Astrocyte of the cerebellum (primary cell): ENCODE measurements around the gene UBE2E2.

Source experiments
- DNase-seq: peaks from one replicate; pipeline ENCODE4 v3.0.0-alpha.2; 2011; ENCODE audit warnings: low read depth
- H3K4me3 ChIP-seq: 2 replicates; pipeline ENCODE4 v1.5.1; 2011; ENCODE audit warnings: mild to moderate bottlenecking, low read depth, low read length, moderate library complexity
- CTCF ChIP-seq: IDR thresholded peaks from 2 replicates; pipeline ENCODE4 v1.5.1; 2012; ENCODE audit warnings: low read length, low read depth, moderate library complexity, mild to moderate bottlenecking; ENCODE audit errors: missing control alignments
- in situ Hi-C: cut with HindIII; loops from 2 replicates; pipeline ENCODE4 v1.10.0; 2017; ENCODE audit warnings: low sequenced_read_pairs

Gene UBE2E2

GRCh38 chr3:23262766-23263165 is 59.6 kb downstream of the UBE2E2 start:
- in situ Hi-C loops: no loop called here
- no peak for DNase-seq

DNA sequence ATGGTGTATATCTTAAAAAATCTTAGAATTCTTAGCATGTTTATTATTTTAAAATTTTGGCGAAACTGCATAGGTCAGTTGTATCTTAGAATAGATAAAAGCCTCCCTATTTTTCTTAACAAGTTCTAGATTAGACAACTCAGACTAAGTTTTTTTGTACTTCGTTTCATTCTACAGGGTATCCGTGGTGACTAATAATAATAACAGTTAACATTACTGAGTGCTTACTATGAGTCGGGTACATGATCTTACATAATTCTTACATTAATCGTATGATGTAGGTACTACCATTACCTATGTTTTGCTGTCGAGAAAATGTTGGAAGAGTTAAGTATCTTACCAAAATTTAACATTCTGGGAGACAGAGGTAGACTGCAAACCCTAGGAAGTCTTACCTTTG is 60.7 kb downstream of the UBE2E2 start:
- in situ Hi-C loops: no loop called here
- no peak for DNase-seq
- TF ChIP-seq CTCF: no peak
- H3K4me3 ChIP-seq: no peak overlapping the region

More at GRCh38 chr3:23262766-23263165, 59.6 kb downstream of the UBE2E2 start:
- H3K4me3 ChIP-seq: no peak overlapping the region
- TF ChIP-seq CTCF: no peak

GRCh38 chr3:23264413-23264812 is 61.3 kb downstream of the UBE2E2 start:
- in situ Hi-C loops: no loop called here
- DNase-seq: peak; percentile 47
- no peak for TF ChIP-seq CTCF
- H3K4me3 ChIP-seq: no peak overlapping the region

DNA sequence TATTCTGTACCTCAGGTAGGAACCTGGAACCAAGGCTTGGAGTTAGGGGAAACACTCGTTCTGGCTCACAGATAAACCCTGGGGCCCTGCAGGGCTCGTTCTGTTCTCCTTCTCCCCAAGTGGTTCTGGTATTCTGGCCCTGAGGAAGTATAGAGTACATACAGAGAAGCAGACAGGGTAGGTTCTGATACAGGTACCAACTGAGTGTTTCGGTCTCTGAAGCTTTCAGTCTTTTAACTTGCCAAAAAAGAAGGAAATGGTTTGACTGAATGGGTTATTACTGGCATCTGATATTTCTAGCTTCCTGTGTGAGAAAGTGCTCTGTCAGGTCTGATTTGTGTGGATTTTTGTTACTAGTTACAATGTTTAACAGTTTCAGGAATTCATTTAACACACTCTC is 67.3 kb downstream of the UBE2E2 start:
- in situ Hi-C loops: no loop called here
- TF ChIP-seq CTCF: no peak
- H3K4me3 ChIP-seq: no peak overlapping the region
- DNase-seq: no peak

- DNase-seq: no peak
- in situ Hi-C loops: no loop called here
- TF ChIP-seq CTCF: no peak
- no peak overlapping the region for H3K4me3 ChIP-seq
Observed at GRCh38 chr3:23271876-23272741, 69.0 kb downstream of the UBE2E2 start.

DNA sequence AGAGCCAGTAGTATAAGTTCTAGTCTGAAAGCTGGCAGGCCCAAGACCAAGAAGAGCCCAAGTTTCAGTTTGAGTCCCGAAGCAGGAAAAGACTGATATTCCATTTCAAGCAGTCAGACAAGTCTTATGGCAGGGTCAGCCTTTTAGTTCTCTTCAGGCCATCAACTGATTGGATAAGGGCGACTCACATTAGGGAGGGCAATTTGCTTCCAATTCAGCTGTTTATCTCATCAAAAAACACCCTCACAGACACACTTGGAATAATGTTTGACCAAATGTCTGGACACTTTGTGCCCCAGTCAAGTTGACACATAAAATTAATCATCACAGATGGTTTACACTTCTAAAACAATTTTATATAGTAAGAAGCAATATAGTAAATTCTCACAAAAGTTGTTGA is 69.7 kb downstream of the UBE2E2 start:
- in situ Hi-C loops: no loop called here
- no peak for DNase-seq
- H3K4me3 ChIP-seq: no peak overlapping the region
- no peak for TF ChIP-seq CTCF

DNA sequence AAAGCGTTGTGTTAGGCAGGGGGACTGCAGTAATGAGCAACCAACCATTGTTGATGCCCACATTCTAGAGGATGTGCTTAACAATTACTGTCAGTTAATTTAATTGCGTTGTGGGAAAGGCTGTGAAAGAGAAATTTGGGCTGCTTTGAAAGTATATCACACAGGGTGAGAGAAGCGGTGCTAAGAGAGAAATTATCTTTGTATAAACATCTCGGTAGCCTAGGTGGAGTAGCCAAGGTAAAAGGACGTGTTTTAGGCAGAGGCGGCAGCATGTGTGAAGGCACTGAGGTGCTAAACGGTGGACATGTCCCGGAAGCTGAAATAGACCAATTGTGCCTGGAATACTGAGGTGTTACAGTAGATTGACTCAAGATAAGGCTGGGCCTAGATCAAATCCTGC is 71.9 kb downstream of the UBE2E2 start:
- no peak for TF ChIP-seq CTCF
- in situ Hi-C loops: no loop called here
- DNase-seq: no peak
- no peak overlapping the region for H3K4me3 ChIP-seq
